Natural killer cell (primary cell): ENCODE data around the gene TMEM232. TPM values are rescaled to one million over a fixed set of nuclear protein-coding genes. Genes with fewer than 3 reads are reported as not detected.

Experiments used
- ATAC-seq, 3 donors: fragments of 150-1000 bp in 2 of 3; fragments of 200-7000 bp in 1 of 3; cut with Tn5 transposase; 1 replicate in 1 of 3; 2 replicates in 2 of 3; pipeline ENCODE4 v1.10.0; 2021; ENCODE audit warnings: mild to moderate bottlenecking in 2 of 3, moderate library complexity in 2 of 3
- DNase-seq, 2 donors: peaks; one replicate each; pipeline versions ENCODE4 v3.0.0 to v3.0.0-alpha.2; 2013 to 2021; ENCODE audit warnings: mixed read lengths in 1 of 2
- H3K27ac ChIP-seq: one replicate; pipeline ENCODE4 v1.5.1; 2013; ENCODE audit warnings: mild to moderate bottlenecking, low read length
- H3K27me3 ChIP-seq: one replicate; pipeline ENCODE4 v1.6.1; 2013; ENCODE audit warnings: low read length; ENCODE audit not compliant: control insufficient read depth, insufficient read depth
- H3K36me3 ChIP-seq: one replicate; pipeline ENCODE4 v1.6.1; 2013; ENCODE audit warnings: low read length; ENCODE audit not compliant: control insufficient read depth, insufficient read depth
- H3K4me1 ChIP-seq: one replicate; pipeline ENCODE4 v1.6.1; 2013; ENCODE audit warnings: low read length; ENCODE audit not compliant: control insufficient read depth, insufficient read depth
- H3K4me3 ChIP-seq: one replicate; pipeline ENCODE4 v1.5.1; 2013; ENCODE audit warnings: low read length
- H3K9me3 ChIP-seq: one replicate; pipeline ENCODE4 v1.6.1; 2013; ENCODE audit warnings: low read length; ENCODE audit not compliant: control insufficient read depth, insufficient read depth
- H3K27ac Mint-ChIP-seq, 2 donors: one replicate each; pipeline ENCODE4 v1.8.0; 2022; ENCODE audit warnings: mild to moderate bottlenecking in 2 of 2, mixed read lengths in 2 of 2, moderate library complexity in 1 of 2
- H3K27me3 Mint-ChIP-seq, 2 donors: one replicate each; pipeline ENCODE4 v1.8.0; 2022; ENCODE audit warnings: low read depth in 2 of 2, mixed read lengths in 2 of 2
- H3K36me3 Mint-ChIP-seq: one replicate; pipeline ENCODE4 v1.8.0; 2022; ENCODE audit warnings: mixed read lengths
- H3K4me1 Mint-ChIP-seq, 2 donors: one replicate each; pipeline ENCODE4 v1.8.0; 2022; ENCODE audit warnings: mixed read lengths in 2 of 2
- H3K4me3 Mint-ChIP-seq: one replicate; pipeline ENCODE4 v1.8.0; 2022; ENCODE audit warnings: mild to moderate bottlenecking, moderate library complexity, mixed read lengths
- H3K9me3 Mint-ChIP-seq, 2 donors: one replicate each; pipeline ENCODE4 v1.8.0; 2022; ENCODE audit warnings: mixed read lengths in 2 of 2
- whole genome bisulfite sequencing: methylation state at CpG from one replicate; pipeline ENCODE4 v1.1.7; 2013; ENCODE audit warnings: missing lambda C conversion rate; ENCODE audit not compliant: insufficient coverage; 5-methylcytosine and 5-hydroxymethylcytosine counted together
- intact Hi-C: fragments of 100-400 bp; cut with micrococcal nuclease; formaldehyde crosslinking; loops from one replicate; pipeline ENCODE4 v1.14.2; 2022
- total RNA-seq, 4 donors: library from RNA; stranded (reverse); fragments of 120-200 nt in 1 of 4; gene quantifications; one replicate each; pipeline versions ENCODE4 v1.2.3 to v1.2.4, GENCODE V29; 2013 to 2022
- TF ChIP-seq, protein P1 (sequence below): fragments of 200-600 bp; IDR thresholded peaks from one replicate; pipeline ENCODE4 v1.8.0; 2022; ENCODE audit warnings: antibody characterized with exemption

The TMEM232 gene
- total RNA-seq, 3 donors from 2014 or later (not counting 1 experiment from before 2014, with no cell fraction given) = 0.45 to 3.0 (median 0.66) TPM

DNA sequence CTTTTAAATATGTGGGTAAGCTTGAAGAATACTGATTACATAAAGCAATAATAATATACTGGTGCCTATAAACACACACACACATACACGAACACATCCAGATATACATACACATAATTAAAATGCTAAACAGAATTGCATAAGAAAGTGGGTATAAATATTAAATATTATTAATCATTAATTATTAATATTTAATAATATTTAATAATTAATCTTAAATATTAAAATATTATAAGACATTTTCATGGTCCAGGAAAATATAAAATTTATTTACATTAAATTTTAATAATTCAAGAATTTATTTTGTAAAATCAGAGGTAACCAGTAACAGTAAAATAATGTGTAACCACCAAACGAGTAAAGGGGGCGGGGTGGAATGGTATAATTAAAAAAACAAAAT, 178.3 kb downstream of the TMEM232 start:
- Mint-ChIP-seq H3K9me3 (peaks cover 4 to 6% of the 10 kb centered on the region in 2 donors), H3K4me3 (no peak overlapping the region), H3K27ac (no peak overlapping the region), H3K36me3 (no peaks in the 10 kb centered on the region), H3K4me1 (no peaks in the 10 kb centered on the region), H3K27me3 (no peaks in the 10 kb centered on the region)
- no CpG with 5 or more reads among the region's 3 CpGs for WGBS
- intact Hi-C loops = no loop called here
- no peaks in the 10 kb centered on the region for H3K27me3 ChIP-seq
- no peak for DNase-seq
- no peak overlapping the region for H3K27ac ChIP-seq
- H3K4me3 ChIP-seq = no peak overlapping the region
- no peaks in the 10 kb centered on the region for H3K9me3 ChIP-seq
- TF ChIP-seq, protein P1, sequence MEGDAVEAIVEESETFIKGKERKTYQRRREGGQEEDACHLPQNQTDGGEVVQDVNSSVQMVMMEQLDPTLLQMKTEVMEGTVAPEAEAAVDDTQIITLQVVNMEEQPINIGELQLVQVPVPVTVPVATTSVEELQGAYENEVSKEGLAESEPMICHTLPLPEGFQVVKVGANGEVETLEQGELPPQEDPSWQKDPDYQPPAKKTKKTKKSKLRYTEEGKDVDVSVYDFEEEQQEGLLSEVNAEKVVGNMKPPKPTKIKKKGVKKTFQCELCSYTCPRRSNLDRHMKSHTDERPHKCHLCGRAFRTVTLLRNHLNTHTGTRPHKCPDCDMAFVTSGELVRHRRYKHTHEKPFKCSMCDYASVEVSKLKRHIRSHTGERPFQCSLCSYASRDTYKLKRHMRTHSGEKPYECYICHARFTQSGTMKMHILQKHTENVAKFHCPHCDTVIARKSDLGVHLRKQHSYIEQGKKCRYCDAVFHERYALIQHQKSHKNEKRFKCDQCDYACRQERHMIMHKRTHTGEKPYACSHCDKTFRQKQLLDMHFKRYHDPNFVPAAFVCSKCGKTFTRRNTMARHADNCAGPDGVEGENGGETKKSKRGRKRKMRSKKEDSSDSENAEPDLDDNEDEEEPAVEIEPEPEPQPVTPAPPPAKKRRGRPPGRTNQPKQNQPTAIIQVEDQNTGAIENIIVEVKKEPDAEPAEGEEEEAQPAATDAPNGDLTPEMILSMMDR = no peak
- H3K4me1 ChIP-seq = no peaks in the 10 kb centered on the region
- no peak for ATAC-seq
- no peaks in the 10 kb centered on the region for H3K36me3 ChIP-seq

DNA sequence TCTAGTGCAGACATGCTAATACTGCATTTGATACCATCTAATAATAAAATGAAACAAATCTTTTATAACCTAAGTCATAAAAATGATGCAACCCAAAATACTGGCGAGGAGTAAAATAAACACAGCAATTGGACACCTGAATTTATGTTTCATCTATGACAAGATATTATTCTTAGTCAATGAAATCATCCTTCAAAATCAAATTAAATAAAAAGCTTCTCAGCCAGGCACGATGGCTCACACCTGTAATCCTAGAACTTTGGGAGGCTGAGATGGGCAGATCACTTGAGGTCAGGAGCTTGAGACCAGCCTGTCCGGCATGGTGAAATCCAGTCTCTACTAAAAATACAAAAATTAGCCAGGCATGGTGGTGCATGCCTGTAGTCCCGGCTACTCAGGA, 179.0 kb downstream of the TMEM232 start:
- ATAC-seq (no peak), DNase-seq (no peak)
- H3K9me3 Mint-ChIP-seq = peaks cover 7 to 9% of the 10 kb centered on the region in 2 donors
- Histone ChIP-seq H3K4me3 (no peak overlapping the region), H3K36me3 (no peaks in the 10 kb centered on the region), H3K9me3 (no peaks in the 10 kb centered on the region), H3K27me3 (no peaks in the 10 kb centered on the region), H3K27ac (no peak overlapping the region), H3K4me1 (no peaks in the 10 kb centered on the region)
- 90% methylated on average over 4 of the region's 4 CpGs for WGBS
- H3K36me3 Mint-ChIP-seq = no peaks in the 10 kb centered on the region
- intact Hi-C loops = no loop called here
- H3K4me3 Mint-ChIP-seq = no peak overlapping the region
- TF ChIP-seq, protein P1 = no peak
- no peak overlapping the region for H3K27ac Mint-ChIP-seq
- H3K27me3 Mint-ChIP-seq = no peaks in the 10 kb centered on the region
- H3K4me1 Mint-ChIP-seq = no peaks in the 10 kb centered on the region

DNA sequence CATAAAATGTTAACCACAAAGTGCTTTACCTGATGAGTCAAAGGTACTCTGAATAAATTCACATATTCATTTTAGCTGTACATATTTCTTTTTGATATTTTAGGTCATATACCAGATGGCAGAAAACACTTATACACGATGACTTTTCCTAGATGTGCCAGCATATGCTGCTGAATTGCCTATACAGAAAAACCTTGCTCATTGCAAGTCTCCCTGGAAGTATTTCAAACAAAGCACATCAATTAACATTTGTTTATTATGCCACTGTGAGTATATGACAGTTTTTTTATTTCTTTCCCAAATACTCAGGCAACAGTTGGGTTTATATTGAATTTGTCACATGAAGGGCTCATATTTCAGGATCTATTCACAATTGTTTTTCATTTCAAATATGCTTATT, 180.8 kb downstream of the TMEM232 start:
- H3K36me3 ChIP-seq = no peaks in the 10 kb centered on the region
- Mint-ChIP-seq H3K27ac (no peak overlapping the region), H3K4me3 (no peak overlapping the region), H3K4me1 (no peaks in the 10 kb centered on the region), H3K27me3 (no peaks in the 10 kb centered on the region), H3K36me3 (no peaks in the 10 kb centered on the region), H3K9me3 (peaks cover 6 to 9% of the 10 kb centered on the region in 2 donors)
- H3K9me3 ChIP-seq = no peaks in the 10 kb centered on the region
- DNase-seq (no peak), ATAC-seq (no peak)
- no peaks in the 10 kb centered on the region for H3K27me3 ChIP-seq
- H3K4me1 ChIP-seq = no peaks in the 10 kb centered on the region
- 100% methylated on average over 1 of the region's 1 CpG for WGBS
- no peak overlapping the region for H3K4me3 ChIP-seq
- no peak overlapping the region for H3K27ac ChIP-seq
- TF ChIP-seq, protein P1 = no peak
- intact Hi-C loops = no loop called here

DNA sequence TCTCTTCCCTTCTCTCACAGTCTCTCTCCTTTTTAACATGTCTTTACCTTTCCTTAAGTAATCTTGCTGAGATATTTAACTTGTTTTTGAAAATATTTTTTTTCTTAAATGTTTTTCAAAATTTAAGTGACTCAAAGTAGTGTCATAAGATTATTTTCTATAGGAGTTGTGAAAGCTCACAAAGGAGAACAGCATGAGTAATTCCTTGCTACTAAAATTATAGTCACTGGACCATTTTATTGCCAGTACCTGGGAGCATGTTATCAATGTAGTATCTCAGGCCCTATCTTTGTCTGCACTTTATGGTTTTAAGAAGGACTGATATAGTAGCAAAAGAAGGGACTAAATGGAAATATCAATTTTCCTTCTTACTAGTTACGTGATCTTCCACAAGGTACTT, 181.9 kb downstream of the TMEM232 start:
- Histone ChIP-seq H3K4me3 (no peak overlapping the region), H3K9me3 (peaks cover 4% of the 10 kb centered on the region), H3K27me3 (no peaks in the 10 kb centered on the region), H3K4me1 (no peaks in the 10 kb centered on the region), H3K36me3 (no peaks in the 10 kb centered on the region), H3K27ac (no peak overlapping the region)
- intact Hi-C loops = no loop called here
- Mint-ChIP-seq H3K27ac (no peak overlapping the region), H3K4me3 (no peak overlapping the region), H3K36me3 (no peaks in the 10 kb centered on the region), H3K27me3 (no peaks in the 10 kb centered on the region), H3K4me1 (no peaks in the 10 kb centered on the region), H3K9me3 (peaks cover 6 to 9% of the 10 kb centered on the region in 2 donors)
- no peak for DNase-seq
- WGBS = no CpG with 5 or more reads among the region's 1 CpG
- TF ChIP-seq, protein P1 = no peak
- ATAC-seq = no peak
